Smooth muscle cell (in vitro differentiated cells): ENCODE measurements around the gene MARCHF7. TPM values are rescaled to one million over a fixed set of nuclear protein-coding genes. Genes with fewer than 3 reads are reported as not detected.
"Not testable (repeated sequence)": the region's sequence is repeated elsewhere in the genome, so short reads cannot be mapped to it uniquely, and the experiment has no call there.

Experiments used
- DNase-seq: peaks from one replicate; lab custom pipeline; 2025; ENCODE audit not compliant: unreplicated experiment; lab: John Stamatoyannopoulos, UW
- H2AFZ ChIP-seq: fragments of 200-600 bp; sonication (generic); 2 replicates; pipeline ENCODE4 v1.6.0; 2016; ENCODE audit warnings: antibody characterized with exemption, low read depth, mild to moderate bottlenecking
- H3F3A ChIP-seq: fragments of 200-600 bp; sonication (generic); 2 replicates; pipeline ENCODE4 v1.6.0; 2017; ENCODE audit warnings: antibody characterized with exemption, low read depth
- H3K27ac ChIP-seq: fragments of 200-600 bp; sonication (generic); 2 replicates; pipeline ENCODE4 v1.5.1; 2016; ENCODE audit warnings: low read depth, mild to moderate bottlenecking
- H3K27me3 ChIP-seq: fragments of 200-600 bp; sonication (generic); 2 replicates; pipeline ENCODE4 v1.6.1; 2016; ENCODE audit warnings: low read depth, mild to moderate bottlenecking
- H3K36me3 ChIP-seq: fragments of 200-600 bp; sonication (generic); 2 replicates; pipeline ENCODE4 v1.5.1; 2016; ENCODE audit warnings: low read depth
- H3K4me1 ChIP-seq: fragments of 200-600 bp; sonication (generic); 2 replicates; pipeline ENCODE4 v1.5.1; 2016; ENCODE audit warnings: low read depth
- H3K4me2 ChIP-seq: fragments of 200-600 bp; sonication (generic); 2 replicates; pipeline ENCODE4 v1.6.0; 2016; ENCODE audit warnings: mild to moderate bottlenecking
- H3K4me3 ChIP-seq: fragments of 200-600 bp; sonication (generic); 2 replicates; pipeline ENCODE4 v1.5.1; 2016; ENCODE audit warnings: mild to moderate bottlenecking
- H3K79me2 ChIP-seq: fragments of 200-600 bp; sonication (generic); 2 replicates; pipeline ENCODE4 v1.6.0; 2016; ENCODE audit warnings: low read depth, mild to moderate bottlenecking
- H3K9ac ChIP-seq: fragments of 200-600 bp; sonication (generic); 2 replicates; pipeline ENCODE4 v1.6.0; 2016; ENCODE audit warnings: low read depth
- H3K9me3 ChIP-seq: fragments of 200-600 bp; sonication (generic); replicated peaks from 2 replicates; pipeline ENCODE4 v1.5.1; 2016; ENCODE audit warnings: low read depth
- H4K20me1 ChIP-seq: fragments of 200-600 bp; sonication (generic); 2 replicates; pipeline ENCODE4 v1.6.0; 2016; ENCODE audit warnings: low read depth
- WGBS: methylation state at CpG from one replicate; pipeline ENCODE4 v1.1.7; 2016; ENCODE audit warnings: low lambda C conversion rate; 5-methylcytosine and 5-hydroxymethylcytosine counted together
- polyA plus RNA-seq: library from polyadenylated mRNA; unstranded; fragments of >200 nt; fragmentation: Nextera tagmentation; extraction: Ambion mirVana; gene quantifications from 2 replicates; pipeline ENCODE4 v1.2.1, GENCODE V29; 2016
- total RNA-seq: library from RNA; depleted of rRNA; stranded (reverse); fragments of >200 nt; gene quantifications from 2 replicates; pipeline ENCODE4 v1.2.3, GENCODE V29; 2014
- TF ChIP-seq, protein P1 (sequence below): fragments of 200-600 bp; sonication (generic); IDR thresholded peaks from 2 replicates; pipeline ENCODE4 v1.5.1; 2017; ENCODE audit warnings: borderline replicate concordance, mild to moderate bottlenecking, antibody characterized with exemption; ENCODE audit not compliant: insufficient read depth, poor library complexity, severe bottlenecking

The MARCHF7 gene
- total and polyA plus RNA-seq, 2 experiments from 2014 or later: 97.1 to 235 TPM

DNA sequence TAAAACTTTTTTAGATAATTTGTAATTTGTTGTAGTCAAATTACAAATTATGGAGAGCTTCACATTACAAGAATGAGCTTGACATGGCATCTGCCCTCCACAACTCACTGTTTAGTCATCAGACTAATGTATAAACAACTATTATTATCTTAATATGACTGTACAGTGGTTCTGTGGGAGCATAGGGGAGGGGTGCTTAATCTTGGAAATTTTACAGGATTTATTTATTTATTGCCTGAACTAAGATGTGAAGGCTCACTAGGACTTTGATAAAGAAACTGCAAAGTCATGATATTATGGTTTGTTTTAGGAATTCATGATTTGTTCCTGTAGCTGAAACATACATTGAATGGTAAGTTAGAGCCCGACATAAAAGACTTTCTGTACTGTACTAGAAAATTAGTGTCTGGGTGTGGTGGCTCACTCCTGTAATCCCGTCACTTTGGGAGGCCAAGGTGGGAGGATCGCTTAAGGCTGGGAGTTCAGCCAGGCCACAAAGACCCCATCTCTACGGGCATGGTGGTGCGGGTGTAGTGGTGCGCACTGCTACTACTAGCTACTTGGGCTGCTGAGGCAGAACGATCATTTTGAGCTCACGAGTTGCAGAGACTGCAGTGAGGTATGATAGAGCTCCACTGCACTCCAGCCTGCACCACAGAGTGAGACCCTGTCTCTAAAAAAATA, 2.1 kb downstream of the MARCHF7 start:
- Histone ChIP-seq H4K20me1 (peaks cover 65% of the 10 kb centered on the region), H3F3A (no peaks in the 10 kb centered on the region), H3K9me3 (no peaks in the 10 kb centered on the region), H2AFZ (no peak overlapping the region), H3K4me3 (peak overlapping the region; percentile 74), H3K27me3 (no peaks in the 10 kb centered on the region), H3K79me2 (peaks cover 71% of the 10 kb centered on the region), H3K4me1 (peaks cover 19% of the 10 kb centered on the region), H3K9ac (peak overlapping the region; percentile 95), H3K36me3 (peaks cover 9% of the 10 kb centered on the region), H3K4me2 (peak overlapping the region; percentile 88), H3K27ac (peak overlapping the region; percentile 86)
- TF ChIP-seq, protein P1, sequence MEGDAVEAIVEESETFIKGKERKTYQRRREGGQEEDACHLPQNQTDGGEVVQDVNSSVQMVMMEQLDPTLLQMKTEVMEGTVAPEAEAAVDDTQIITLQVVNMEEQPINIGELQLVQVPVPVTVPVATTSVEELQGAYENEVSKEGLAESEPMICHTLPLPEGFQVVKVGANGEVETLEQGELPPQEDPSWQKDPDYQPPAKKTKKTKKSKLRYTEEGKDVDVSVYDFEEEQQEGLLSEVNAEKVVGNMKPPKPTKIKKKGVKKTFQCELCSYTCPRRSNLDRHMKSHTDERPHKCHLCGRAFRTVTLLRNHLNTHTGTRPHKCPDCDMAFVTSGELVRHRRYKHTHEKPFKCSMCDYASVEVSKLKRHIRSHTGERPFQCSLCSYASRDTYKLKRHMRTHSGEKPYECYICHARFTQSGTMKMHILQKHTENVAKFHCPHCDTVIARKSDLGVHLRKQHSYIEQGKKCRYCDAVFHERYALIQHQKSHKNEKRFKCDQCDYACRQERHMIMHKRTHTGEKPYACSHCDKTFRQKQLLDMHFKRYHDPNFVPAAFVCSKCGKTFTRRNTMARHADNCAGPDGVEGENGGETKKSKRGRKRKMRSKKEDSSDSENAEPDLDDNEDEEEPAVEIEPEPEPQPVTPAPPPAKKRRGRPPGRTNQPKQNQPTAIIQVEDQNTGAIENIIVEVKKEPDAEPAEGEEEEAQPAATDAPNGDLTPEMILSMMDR: no peak
- DNase-seq: no peak
- WGBS: 59% methylated on average over 8 of the region's 8 CpGs

DNA sequence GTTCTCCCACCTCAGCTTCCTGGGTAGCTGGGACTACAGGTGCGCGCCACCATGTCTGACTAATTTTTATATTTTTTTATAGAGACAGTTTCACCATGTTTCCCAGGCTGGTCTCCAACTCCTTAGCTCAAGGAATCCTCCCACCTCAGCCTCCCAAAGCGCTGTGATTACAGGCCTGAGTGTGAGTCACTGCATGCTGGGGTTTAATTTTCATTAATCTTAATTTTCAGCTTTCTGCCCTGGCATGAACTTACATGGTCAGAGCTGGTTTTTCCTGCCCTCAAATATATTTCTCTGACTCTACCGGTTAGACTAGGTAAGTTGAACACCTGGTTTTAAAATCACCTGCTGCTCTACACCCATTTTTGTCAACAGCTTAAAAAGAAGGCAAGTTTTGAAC, 3.1 kb downstream of the MARCHF7 start:
- TF ChIP-seq, protein P1: no peak
- peaks cover 17% of the 10 kb centered on the region for H3K36me3 ChIP-seq
- no peak overlapping the region for H3K4me3 ChIP-seq
- peaks cover 19% of the 10 kb centered on the region for H3K4me1 ChIP-seq
- no peak overlapping the region for H3K9ac ChIP-seq
- H3K9me3 ChIP-seq: no peaks in the 10 kb centered on the region
- no peak overlapping the region for H2AFZ ChIP-seq
- peaks cover 76% of the 10 kb centered on the region for H4K20me1 ChIP-seq
- H3K27me3 ChIP-seq: no peaks in the 10 kb centered on the region
- peak overlapping the region; percentile 88 for H3K4me2 ChIP-seq
- no peak for DNase-seq
- WGBS: 90% methylated on average over 4 of the region's 4 CpGs
- H3K27ac ChIP-seq: peak overlapping the region; percentile 86
- peaks cover 81% of the 10 kb centered on the region for H3K79me2 ChIP-seq
- H3F3A ChIP-seq: no peaks in the 10 kb centered on the region

DNA sequence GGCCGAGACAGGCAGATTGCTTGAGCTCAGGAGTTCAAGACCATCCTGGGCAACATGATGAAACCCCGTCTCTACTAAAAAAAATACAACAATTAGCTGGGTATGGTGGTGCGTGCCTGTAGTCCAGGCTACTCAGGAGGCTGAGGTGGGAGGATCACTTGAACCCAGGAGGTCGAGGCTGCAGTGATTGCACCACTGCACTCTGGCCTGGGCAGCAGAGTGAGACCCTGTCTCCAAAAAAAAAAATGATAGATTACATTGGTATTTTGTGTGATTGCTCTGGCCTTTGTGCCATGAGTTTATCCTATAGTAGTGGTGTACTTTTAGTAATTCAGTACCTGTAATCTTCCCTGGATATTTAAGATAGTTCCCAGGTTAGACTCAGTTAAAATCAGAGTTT, 4.1 kb downstream of the MARCHF7 start:
- not testable (repeated sequence) for H2AFZ ChIP-seq, H3K27me3 ChIP-seq, H3K4me3 ChIP-seq, DNase-seq, H3K9ac ChIP-seq, H3F3A ChIP-seq, H3K9me3 ChIP-seq
- peaks cover 15% of the 10 kb centered on the region for H3K4me1 ChIP-seq
- peak overlapping the region; percentile 45 for H3K27ac ChIP-seq
- peaks cover 91% of the 10 kb centered on the region for H3K79me2 ChIP-seq
- H3K4me2 ChIP-seq: peak overlapping the region; percentile 30
- peaks cover 17% of the 10 kb centered on the region for H3K36me3 ChIP-seq
- WGBS: 97% methylated on average over 4 of the region's 4 CpGs
- H4K20me1 ChIP-seq: peaks cover 85% of the 10 kb centered on the region

DNA sequence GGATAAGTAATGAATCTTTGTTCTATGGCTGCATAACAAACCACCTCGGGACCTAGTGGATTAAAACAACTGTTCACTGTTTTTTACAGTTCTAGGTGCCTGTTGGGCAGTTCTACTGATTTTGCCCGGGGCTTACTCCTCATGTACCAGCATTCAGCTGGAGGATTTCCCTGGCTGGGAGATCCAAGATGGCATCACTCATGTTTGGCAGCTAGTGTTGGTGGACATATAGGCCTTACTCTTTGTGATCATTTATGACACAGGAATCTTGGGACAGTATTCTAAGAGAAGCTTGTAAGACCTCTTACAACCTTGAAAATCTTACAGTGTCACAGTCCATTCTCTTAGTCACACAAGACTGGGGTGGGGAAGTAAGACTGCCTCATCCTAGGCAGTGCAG, 4.6 kb downstream of the MARCHF7 start:
- Histone ChIP-seq H2AFZ (no peak overlapping the region), H3K36me3 (peaks cover 17% of the 10 kb centered on the region), H4K20me1 (peaks cover 90% of the 10 kb centered on the region), H3K27me3 (no peaks in the 10 kb centered on the region), H3K4me2 (peak overlapping the region; percentile 30), H3K9ac (no peak overlapping the region), H3K4me1 (peaks cover 11% of the 10 kb centered on the region), H3F3A (no peaks in the 10 kb centered on the region), H3K27ac (peak overlapping the region; percentile 45), H3K4me3 (no peak overlapping the region), H3K9me3 (no peaks in the 10 kb centered on the region), H3K79me2 (peaks cover 95% of the 10 kb centered on the region)
- TF ChIP-seq, protein P1: no peak
- no peak for DNase-seq
- WGBS: 93% methylated on average over 2 of the region's 2 CpGs
